Fibroblast of skin of left biceps (primary cell): ENCODE data around the gene NEU1.
"Not testable (repeated sequence)": the region's sequence is repeated elsewhere in the genome, so short reads cannot be mapped to it uniquely, and the experiment has no call there.

Experiments used
- DNase-seq, 2 experiments: peaks; one replicate each; pipeline ENCODE4 v3.0.0-alpha.2; 2013; ENCODE audit warnings: low read depth in 2 of 2

NEU1 gene

GRCh38 chr6:31838968-31839367 is 23.7 kb downstream of the NEU1 start:
- no peak for DNase-seq

GRCh38 chr6:31838114-31838553 is 24.5 kb downstream of the NEU1 start:
- not testable (repeated sequence) for DNase-seq

GRCh38 chr6:31837369-31838113 is 25.1 kb downstream of the NEU1 start:
- DNase-seq, result no peak

- no peak for DNase-seq
These were observed 25.9 kb downstream of the NEU1 start for GRCh38 chr6:31836474-31837368.

GRCh38 chr6:31836047-31836473 is 26.6 kb downstream of the NEU1 start:
- no peak for DNase-seq

- peak; percentile 57 to 66 for DNase-seq
These were observed 28.0 kb downstream of the NEU1 start for GRCh38 chr6:31834367-31835250.

- no peak for DNase-seq
These were observed 31.0 kb downstream of the NEU1 start for GRCh38 chr6:31831350-31832215.

- DNase-seq, result no peak
These were observed 31.7 kb downstream of the NEU1 start for GRCh38 chr6:31830886-31831335.

- DNase-seq, result no peak
These were observed 32.9 kb downstream of the NEU1 start for GRCh38 chr6:31829633-31830283.

GRCh38 chr6:31827286-31828079 is 35.1 kb downstream of the NEU1 start, which contains the start of gene HSPA1B:
Gene HSPA1B, plus strand, starts transcription at chr6:31827738. Its CDS starts 213 bp downstream, at chr6:31827951.
- DNase-seq, result peak; percentile 100

- peak; percentile 73 to 75 for DNase-seq
These were observed 35.8 kb downstream of the NEU1 start for GRCh38 chr6:31826793-31827285.

GRCh38 chr6:31825553-31825952 is 37.1 kb downstream of the NEU1 start:
- DNase-seq, result no peak

GRCh38 chr6:31823592-31824196 is 38.9 kb downstream of the NEU1 start:
- not testable (repeated sequence) for DNase-seq

GRCh38 chr6:31822036-31822821 is 40.4 kb downstream of the NEU1 start:
- DNase-seq, result no peak

- no peak for DNase-seq
These were observed 41.2 kb downstream of the NEU1 start for GRCh38 chr6:31821301-31822035.

GRCh38 chr6:31820399-31820798 is 42.2 kb downstream of the NEU1 start:
- not testable (repeated sequence) for DNase-seq

GRCh38 chr6:31819871-31820299 is 42.7 kb downstream of the NEU1 start:
- DNase-seq, result no peak
